Hematopoietic multipotent progenitor cell treated with erythropoietin and hydrocortisone succinate and interleukin-3 and kit ligand, for 17 days (in vitro differentiated cells): Measurements from ENCODE around the gene METTL8.
"Not testable (repeated sequence)": the region's sequence is repeated elsewhere in the genome, so short reads cannot be mapped to it uniquely, and the experiment has no call there.

ENCODE experiments used
- DNase-seq: peaks from one replicate; pipeline ENCODE4 v3.0.0-alpha.2; 2015; ENCODE audit warnings: low spot score

The METTL8 gene

GRCh38 chr2:171422710-171423495 lies 10.9 kb downstream of the METTL8 start:
- not testable (repeated sequence) for DNase-seq

GRCh38 chr2:171420728-171421563 lies 12.8 kb downstream of the METTL8 start:
- no peak for DNase-seq

- no peak for DNase-seq
These were observed 14.5 kb downstream of the METTL8 start for GRCh38 chr2:171419333-171419732.

GRCh38 chr2:171416009-171416926 lies 17.5 kb downstream of the METTL8 start:
- DNase-seq = peak; percentile 73

GRCh38 chr2:171414645-171415044 lies 19.1 kb downstream of the METTL8 start:
- DNase-seq = not testable (repeated sequence)

GRCh38 chr2:171412571-171413175 lies 21.1 kb downstream of the METTL8 start:
- no peak for DNase-seq

- DNase-seq = no peak
These were observed 21.9 kb downstream of the METTL8 start for GRCh38 chr2:171411791-171412483.

GRCh38 chr2:171411214-171411613 lies 22.6 kb downstream of the METTL8 start:
- DNase-seq = no peak

GRCh38 chr2:171410624-171411023 lies 23.2 kb downstream of the METTL8 start:
- no peak for DNase-seq

- DNase-seq = no peak
These were observed 23.7 kb downstream of the METTL8 start for GRCh38 chr2:171410101-171410500.

- no peak for DNase-seq
These were observed 24.3 kb downstream of the METTL8 start for GRCh38 chr2:171409436-171409971.

GRCh38 chr2:171407676-171408044 lies 26.1 kb downstream of the METTL8 start:
- no peak for DNase-seq

- no peak for DNase-seq
These were observed 26.6 kb downstream of the METTL8 start for GRCh38 chr2:171407030-171407675.

- no peak for DNase-seq
These were observed 27.7 kb downstream of the METTL8 start for GRCh38 chr2:171406044-171406443.

- DNase-seq = no peak
These were observed 28.2 kb downstream of the METTL8 start for GRCh38 chr2:171405546-171405945.

GRCh38 chr2:171404719-171405118 lies 29.1 kb downstream of the METTL8 start:
- no peak for DNase-seq

GRCh38 chr2:171404261-171404660 lies 29.5 kb downstream of the METTL8 start:
- DNase-seq = no peak

GRCh38 chr2:171402906-171403580 lies 30.7 kb downstream of the METTL8 start:
- no peak for DNase-seq

GRCh38 chr2:171401947-171402346 lies 31.8 kb downstream of the METTL8 start:
- no peak for DNase-seq

- DNase-seq = no peak
These were observed 33.4 kb downstream of the METTL8 start for GRCh38 chr2:171400395-171400794.
